ENCODE results near the gene GRB7. TPM values are rescaled to one million over a fixed set of nuclear protein-coding genes. Genes with fewer than 3 reads are reported as not detected.

Gene GRB7
- total and polyA plus RNA-seq, 9 of the 15 experiments (the other 6 are each of a cell fraction or from before 2014, with no cell fraction given): 0.04 to 6.2 (median 2.2) TPM

GRCh38 chr17:39730095-39730921 lies 7.4 kb upstream of the GRB7 start, which contains the start of gene MIEN1 (continued):
- TF ChIP-seq MAZ (CRISPR knock-in tag; conservative IDR thresholded peaks at IDR 0.05 in 1 of 2, IDR thresholded peaks at IDR 0.05 in 1 of 2): peak; percentile 85 to 96
- no peak for TF ChIP-seq MXI1 (IDR thresholded peaks at IDR 0.05; ENCODE audit: low read depth, low read length)
- TF ChIP-seq, protein P1, sequence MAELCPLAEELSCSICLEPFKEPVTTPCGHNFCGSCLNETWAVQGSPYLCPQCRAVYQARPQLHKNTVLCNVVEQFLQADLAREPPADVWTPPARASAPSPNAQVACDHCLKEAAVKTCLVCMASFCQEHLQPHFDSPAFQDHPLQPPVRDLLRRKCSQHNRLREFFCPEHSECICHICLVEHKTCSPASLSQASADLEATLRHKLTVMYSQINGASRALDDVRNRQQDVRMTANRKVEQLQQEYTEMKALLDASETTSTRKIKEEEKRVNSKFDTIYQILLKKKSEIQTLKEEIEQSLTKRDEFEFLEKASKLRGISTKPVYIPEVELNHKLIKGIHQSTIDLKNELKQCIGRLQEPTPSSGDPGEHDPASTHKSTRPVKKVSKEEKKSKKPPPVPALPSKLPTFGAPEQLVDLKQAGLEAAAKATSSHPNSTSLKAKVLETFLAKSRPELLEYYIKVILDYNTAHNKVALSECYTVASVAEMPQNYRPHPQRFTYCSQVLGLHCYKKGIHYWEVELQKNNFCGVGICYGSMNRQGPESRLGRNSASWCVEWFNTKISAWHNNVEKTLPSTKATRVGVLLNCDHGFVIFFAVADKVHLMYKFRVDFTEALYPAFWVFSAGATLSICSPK (IDR thresholded peaks at IDR 0.05; ENCODE audit: borderline replicate concordance): no peak
- TF ChIP-seq ZBTB43 (CRISPR knock-in tag; IDR thresholded peaks at IDR 0.05): no peak
- no peak for TF ChIP-seq HDAC3 (IDR thresholded peaks at IDR 0.05; ENCODE audit: borderline replicate concordance, partially characterized antibody)
- peak; percentile 39; the same call in 1 of the 2 replicates for TF ChIP-seq ZBTB40 (IDR thresholded peaks at IDR 0.05)
- TF ChIP-seq ZBTB40 (CRISPR knock-in tag; IDR thresholded peaks at IDR 0.05): no peak
- TF ChIP-seq ATF7 (IDR thresholded peaks at IDR 0.05): peak; percentile 82
- TF ChIP-seq GATAD2A (IDR thresholded peaks at IDR 0.05): no peak
- peak; percentile 48; the same call in 1 of the 2 replicates for TF ChIP-seq JUN (IDR thresholded peaks at IDR 0.05; ENCODE audit: borderline replicate concordance, low read depth, low read length)
- no peak for TF ChIP-seq JUN (CRISPR knock-in tag; IDR thresholded peaks at IDR 0.05; ENCODE audit: borderline replicate concordance)
- peak; percentile 70 for TF ChIP-seq POLR2B (IDR thresholded peaks at IDR 0.05; ENCODE audit: low read depth, partially characterized antibody)
- no peak for TF ChIP-seq NR3C1 (CRISPR knock-in tag; IDR thresholded peaks at IDR 0.05)
- no peak; the same call in none of the 2 replicates for TF ChIP-seq MYC (IDR thresholded peaks at IDR 0.05; ENCODE audit: low read depth, low read length)
- no peak for TF ChIP-seq MYC (CRISPR knock-in tag; IDR thresholded peaks at IDR 0.05; ENCODE audit: borderline replicate concordance, low read depth)

Measured in K562 (cell line).